ENCODE results near the gene ATP13A1. TPM values are rescaled to one million over a fixed set of nuclear protein-coding genes. Genes with fewer than 3 reads are reported as not detected.

The ATP13A1 gene
- total and polyA plus RNA-seq, 2 of the 8 experiments (the other 6 are each of a cell fraction or from before 2014, with no cell fraction given) = 33.0 to 64.2 TPM

- Histone ChIP-seq H3K79me1 (ENCODE audit: low read depth, low read length) (0 out of 2 replicates have a peak, but pooled peaks cover 2% of the 10 kb centered on the region), H3K56ac (replicated peaks; ENCODE audit: insufficient read length, low read depth, low read length) (no peak overlapping the region), H2BK5ac (ENCODE audit: low read depth, low read length) (no peak overlapping the region), H4K8ac (ENCODE audit: extremely low read depth, insufficient read depth, low read length) (no peak overlapping the region), H3K9ac (replicated peaks in 1 of 4; ENCODE audit: extremely low read depth in 1 of 4, low read depth in 3 of 4, low read length in 3 of 4) (no peak overlapping the region), H2BK120ac (replicated peaks; ENCODE audit: low read depth, low read length) (no peak overlapping the region), H3K36me3 (ENCODE audit: control insufficient read depth in 2 of 4, insufficient read depth in 4 of 4, low read length in 3 of 4) (peaks cover 33 to 79% (median 61%) of the 10 kb centered on the region in 4 experiments), H3K4me2 (ENCODE audit: insufficient read depth in 1 of 2, low read depth in 2 of 2, low read length in 2 of 2) (no peak overlapping the region), H2BK20ac (ENCODE audit: low read length) (no peak overlapping the region), H3K79me2 (ENCODE audit: control insufficient read depth in 1 of 2, insufficient read depth in 2 of 2, low read length in 2 of 2) (no peaks in the 10 kb centered on the region), H3K4me3 (ENCODE audit: extremely low read depth in 1 of 4, insufficient read depth in 2 of 4, low read depth in 3 of 4, low read length in 4 of 4) (no peak overlapping the region), H3K27ac (ENCODE audit: low read depth, low read length) (no peak overlapping the region), H4K5ac (ENCODE audit: insufficient read length, low read depth, low read length) (no peak overlapping the region), H3K9me3 (ENCODE audit: insufficient read depth in 2 of 2, low read depth in 1 of 2, low read length in 1 of 2) (no peaks in the 10 kb centered on the region), H2AFZ (ENCODE audit: low read length) (no peak overlapping the region), H2BK12ac (ENCODE audit: low read depth, low read length) (no peak overlapping the region), H3K18ac (ENCODE audit: extremely low read depth, low read length) (no peak overlapping the region), H2BK15ac (ENCODE audit: low read length) (no peak overlapping the region), H2AK5ac (ENCODE audit: low read depth, low read length) (no peak overlapping the region), H3K4ac (replicated peaks; ENCODE audit: insufficient read length, low read depth, low read length) (no peak overlapping the region), H3K14ac (ENCODE audit: insufficient read length) (no peak overlapping the region), H4K20me1 (replicated peaks in 1 of 2; ENCODE audit: control insufficient read depth in 1 of 2, insufficient read depth in 2 of 2, low read length in 2 of 2) (peaks cover 7 to 19% of the 10 kb centered on the region in 2 experiments), H3K23ac (ENCODE audit: insufficient read length) (no peak overlapping the region), H3K27me3 (replicated peaks in 1 of 4; ENCODE audit: control insufficient read depth in 3 of 4, extremely low read depth in 1 of 4, insufficient read depth in 3 of 4, low read length in 3 of 4) (no peaks in the 10 kb centered on the region), H3K23me2 (ENCODE audit: low read depth, low read length) (no peaks in the 10 kb centered on the region), H4K91ac (replicated peaks; ENCODE audit: insufficient read length, low read length) (no peak overlapping the region), H3K4me1 (replicated peaks in 1 of 4; ENCODE audit: control insufficient read depth in 3 of 4, insufficient read depth in 4 of 4, low read length in 3 of 4) (no peaks in the 10 kb centered on the region)
- DNase-seq (ENCODE audit: low read depth in 1 of 2, low spot score in 2 of 2) = no peak
- ChIA-PET POLR2A (ENCODE audit: partially characterized antibody) (interaction anchor here (0.6 to 2.0 kb wide), 7 partner anchors 8 to 139 kb away, joined by 3 to 5 read pairs (median 3); no protein-coding TSS in a partner anchor), CTCF (ENCODE audit: partially characterized antibody) (interaction anchor here (1.2 kb wide), 1 partner anchor 118 kb away, joined by 6 read pairs; no protein-coding TSS in a partner anchor)
- TF ChIP-seq CEBPB (IDR thresholded peaks at IDR 0.05; ENCODE audit: low read depth, low read length) (no peak), ATF3 (IDR thresholded peaks at IDR 0.05; ENCODE audit: insufficient read depth, low read depth, low read length) (no peak), RBBP5 (IDR thresholded peaks at IDR 0.05; ENCODE audit: borderline replicate concordance, low read depth, low read length) (no peak), NRF1 (IDR thresholded peaks at IDR 0.05; ENCODE audit: low read depth, low read length) (no peak)
- WGBS, 2 experiments (ENCODE audit: extremely low coverage in 1 of 2, insufficient coverage in 1 of 2, insufficient read length in 1 of 2, insufficient replicate concordance in 2 of 2, low coverage in 1 of 2, low lambda C conversion rate in 2 of 2, missing lambda C conversion rate in 1 of 2) = 86% methylated on average over 6 of the region's 6 CpGs; no CpG with 5 or more reads in 1 of the 2 experiments
- FAIRE-seq = no peak
Observed at GRCh38 chr19:19649155-19649554, 14.3 kb downstream of the ATP13A1 start.
